SH-SY5Y (cell line): ENCODE measurements around the gene SYNDIG1.

Experiments used
- GATA2 ChIP-seq: IDR thresholded peaks from 2 replicates; pipeline ENCODE4 v1.6.1; 2011; ENCODE audit warnings: mild to moderate bottlenecking, low read depth, low read length
- GATA3 ChIP-seq: IDR thresholded peaks from 2 replicates; pipeline ENCODE4 v1.6.1; 2011; ENCODE audit warnings: low read depth, mild to moderate bottlenecking, low read length, moderate library complexity

DNA sequence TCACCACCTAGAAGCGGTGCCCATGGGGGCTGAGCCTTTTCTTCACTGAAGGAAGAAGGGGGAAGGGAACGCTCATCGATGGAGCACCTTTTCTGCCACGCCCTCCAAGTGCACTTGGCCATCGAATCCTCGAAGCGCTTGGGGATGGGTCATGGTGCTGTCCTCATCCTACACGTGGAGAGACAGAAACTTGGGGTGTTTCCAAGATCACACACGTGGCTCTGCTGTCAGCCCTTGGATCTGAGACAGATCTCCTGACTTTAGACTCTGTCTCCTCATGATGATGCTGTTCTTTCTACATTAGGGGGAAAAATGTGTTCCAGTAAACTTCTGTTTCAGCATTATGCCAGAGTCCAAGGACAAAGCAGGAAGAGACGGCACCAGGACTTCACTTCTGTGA is 78.5 kb downstream of the SYNDIG1 start:
- no peak for TF ChIP-seq GATA2
- TF ChIP-seq GATA3: no peak
